HepG2 (cell line): ENCODE results near the gene OSER1. TPM values are rescaled to one million over a fixed set of nuclear protein-coding genes. Genes with fewer than 3 reads are reported as not detected.
A peak's percentile ranks its signal among the peaks of the same experiment; 100 is the strongest.

Experiments
- ATAC-seq: fragments of 200-7000 bp; cut with Tn5 transposase; 3 replicates; pipeline ENCODE4 v1.9.1; 2020; ENCODE audit warnings: mild to moderate bottlenecking, moderate library complexity
- BruUV-seq: library from RNA; stranded (reverse); fragments of 400-500 nt; replicated peaks from 2 replicates; lab custom pipeline; 2021; lab: Mats Ljungman, UMichigan
- CTCF ChIA-PET: fragments of 300-600 bp; formaldehyde crosslinking; extraction: SDS; loops from one replicate; lab custom pipeline; 2021; ENCODE audit warnings: low total read pairs, inconsistent platforms, low intra/inter-chr PET ratio; lab: Yijun Ruan, JAX
- POLR2A ChIA-PET: fragments of 350-600 bp; sonication (Branson Sonifier 250); formaldehyde crosslinking; loops from one replicate; lab custom pipeline; 2020; ENCODE audit warnings: antibody characterized with exemption, inconsistent platforms; lab: Yijun Ruan, JAX
- DNase-seq: peaks from one replicate; pipeline ENCODE4 v3.0.0-alpha.2; 2015; ENCODE audit warnings: low spot score
- FAIRE-seq: peaks from 3 replicates; lab custom pipeline; 2011; peaks lifted over from hg19 to GRCh38; lab: Jason Lieb, UNC
- H2AFZ ChIP-seq: one replicate; pipeline ENCODE4 v1.6.1; 2011; ENCODE audit warnings: low read length, inconsistent platforms
- H3K27ac ChIP-seq: fragments of 300-600 bp; 3 replicates; pipeline ENCODE4 v1.8.0; 2011; ENCODE audit warnings: mixed run types, mild to moderate bottlenecking, mixed read lengths, low read length, inconsistent platforms; ENCODE audit not compliant: insufficient read depth; ENCODE audit errors: extremely low read length
- H3K27me3 ChIP-seq, 2 experiments: fragments of 200-600 bp in 1 of 2; 2 replicates in 1 of 2; 3 replicates in 1 of 2; pipeline versions ENCODE4 v1.6.0 to v1.8.0; 2011; ENCODE audit warnings: low read length in 2 of 2, mild to moderate bottlenecking in 2 of 2, moderate library complexity in 2 of 2, inconsistent platforms in 1 of 2; ENCODE audit not compliant: insufficient read depth in 2 of 2, control insufficient read depth in 1 of 2
- H3K36me3 ChIP-seq, 2 experiments: fragments of 200-600 bp in 1 of 2; replicated peaks in 1 of 2; 2 replicates in 1 of 2; 3 replicates in 1 of 2; pipeline versions ENCODE4 v1.5.1 to v1.8.0; 2011; ENCODE audit warnings: low read length in 2 of 2, inconsistent platforms in 1 of 2; ENCODE audit not compliant: insufficient read depth in 2 of 2, control insufficient read depth in 1 of 2
- H3K4me1 ChIP-seq: 2 replicates; pipeline ENCODE4 v1.5.1; 2012; ENCODE audit warnings: low read length, inconsistent platforms; ENCODE audit not compliant: insufficient read depth
- H3K4me2 ChIP-seq: 2 replicates; pipeline ENCODE4 v1.6.0; 2011; ENCODE audit warnings: low read depth, low read length, inconsistent platforms
- H3K4me3 ChIP-seq, 3 experiments: fragments of 200-600 bp in 1 of 3; sonication (generic), shearing (Covaris generic) in 1 of 3; replicated peaks in 1 of 3; 2 replicates each; pipeline ENCODE4 v1.5.1; 2011 to 2016; ENCODE audit warnings: low read length in 3 of 3, inconsistent platforms in 2 of 3, low read depth in 2 of 3, mild to moderate bottlenecking in 2 of 3, control low read depth in 1 of 3, mixed read lengths in 1 of 3; ENCODE audit not compliant: insufficient read depth in 1 of 3
- H3K79me2 ChIP-seq: one replicate; pipeline ENCODE4 v1.6.1; 2011; ENCODE audit warnings: low read length, inconsistent platforms; ENCODE audit not compliant: insufficient read depth
- H3K9ac ChIP-seq: 2 replicates; pipeline ENCODE4 v1.6.0; 2011; ENCODE audit warnings: mild to moderate bottlenecking, low read depth, low read length, inconsistent platforms; ENCODE audit not compliant: insufficient read depth
- H3K9me3 ChIP-seq: 2 replicates; pipeline ENCODE4 v1.5.1; 2012; ENCODE audit warnings: mild to moderate bottlenecking, low read length
- H4K20me1 ChIP-seq: 2 replicates; pipeline ENCODE4 v1.6.0; 2011; ENCODE audit warnings: inconsistent platforms, mild to moderate bottlenecking, low read length, moderate library complexity; ENCODE audit not compliant: insufficient read depth
- ATM ChIP-seq: fragments of 450-650 bp; IDR thresholded peaks from 2 replicates; pipeline ENCODE4 v1.7.1; 2017; ENCODE audit warnings: mild to moderate bottlenecking, borderline replicate concordance
- CEBPG ChIP-seq: IDR thresholded peaks from 2 replicates; pipeline ENCODE4 v1.6.1; 2016
- DRAP1 ChIP-seq: IDR thresholded peaks from 2 replicates; pipeline ENCODE4 v1.6.1; 2016; ENCODE audit warnings: missing genetic modification reagents, missing compliant biosample characterization
- FOXK1 ChIP-seq: sonication (generic); formaldehyde crosslinking; IDR thresholded peaks from 2 replicates; pipeline ENCODE4 v1.4.0; 2020; ENCODE audit warnings: low read depth, missing genetic modification reagents, borderline replicate concordance
- GATAD2A ChIP-seq: IDR thresholded peaks from 2 replicates; pipeline ENCODE4 v1.6.1; 2016
- HMGXB4 ChIP-seq, 2 experiments: sonication (generic) in 1 of 2; formaldehyde crosslinking in 1 of 2; IDR thresholded peaks; 2 replicates each; pipeline versions ENCODE4 v1.4.0 to v1.6.1; 2018 to 2020; ENCODE audit warnings: missing genetic modification reagents in 2 of 2, borderline replicate concordance in 1 of 2, low read depth in 1 of 2, mild to moderate bottlenecking in 1 of 2, missing biosample characterization in 1 of 2
- KAT8 ChIP-seq: IDR thresholded peaks from 2 replicates; pipeline ENCODE4 v1.6.1; 2016; ENCODE audit warnings: missing genetic modification reagents, missing compliant biosample characterization
- MED1 ChIP-seq: sonication (generic); formaldehyde crosslinking; IDR thresholded peaks from 2 replicates; pipeline ENCODE4 v1.4.0; 2020; ENCODE audit warnings: missing genetic modification reagents
- TFDP1 ChIP-seq: IDR thresholded peaks from 2 replicates; pipeline ENCODE4 v1.6.1; 2016; ENCODE audit warnings: missing compliant biosample characterization, missing genetic modification reagents, borderline replicate concordance
- WGBS: methylation state at CpG from one replicate; pipeline ENCODE4 v1.1.6; 2017; ENCODE audit warnings: low lambda C conversion rate; 5-methylcytosine and 5-hydroxymethylcytosine counted together
- in situ Hi-C: cut with HindIII; loops from 2 replicates; pipeline ENCODE4 v1.10.0; 2017; ENCODE audit warnings: low pct_unique_long_range_greater_than_20kb; ENCODE audit not compliant: extremely low pct_ligation_motif_present
- intact Hi-C: fragments of 100-400 bp; cut with micrococcal nuclease; formaldehyde crosslinking; loops from one replicate; pipeline ENCODE4 v1.10.0; 2022; ENCODE audit not compliant: unreplicated experiment
- polyA plus RNA-seq, 8 experiments: library from polyadenylated mRNA; depleted of rRNA in 3 of 8; stranded (reverse) in 7 of 8; unstranded in 1 of 8; fragments of >200 nt; fragmentation: Illumina TruSeq in 4 of 8; extraction: Trizol in 4 of 8; gene quantifications; 2 replicates each; pipeline versions ENCODE4 v1.2.1 to v1.2.3, GENCODE V29; 2011 to 2016; ENCODE audit warnings: low read depth in 4 of 8, missing spikeins in 1 of 8, mixed read lengths in 1 of 8; ENCODE audit not compliant: insufficient read depth in 1 of 8
- total RNA-seq, 5 experiments: library from RNA; depleted of rRNA; stranded (reverse); fragments of >200 nt; fragmentation: Illumina TruSeq; extraction: Trizol; gene quantifications; 2 replicates each; pipeline ENCODE4 v1.2.3, GENCODE V29; 2016; ENCODE audit warnings: low read depth in 1 of 5
- TF ChIP-seq, protein P1 (sequence below): sonication (generic); formaldehyde crosslinking; conservative IDR thresholded peaks from 2 replicates; pipeline ENCODE4 v1.4.0; 2020; ENCODE audit warnings: missing genetic modification reagents
- TF ChIP-seq, protein P2 (sequence below): IDR thresholded peaks from 2 replicates; pipeline ENCODE4 v1.4.0; 2020; ENCODE audit warnings: mild to moderate bottlenecking, missing genetic modification reagents

Gene OSER1
- total and polyA plus RNA-seq, 2 of the 13 experiments (the other 11 are each of a cell fraction or from before 2014, with no cell fraction given) = 71.2 to 71.5 TPM

GRCh38 chr20:44190197-44190852, 20.2 kb downstream of the OSER1 start (continued):
- TF ChIP-seq KAT8 (CRISPR knock-in tag) (peak; percentile 56; the same call in 1 of the 2 replicates), HMGXB4 (CRISPR knock-in tag; IDR thresholded peaks at IDR 0.05; ENCODE audit: borderline replicate concordance in 1 of 2, low read depth in 1 of 2) (peak in 1 of 2 experiments; percentile 62; a peak in 1 of 4 replicates), TFDP1 (CRISPR knock-in tag) (peak; percentile 80; the same call in 1 of the 2 replicates), GATAD2A (CRISPR knock-in tag) (peak; percentile 39; the same call in 1 of the 2 replicates)

GRCh38 chr20:44188752-44189151, 21.8 kb downstream of the OSER1 start:
- Histone ChIP-seq H3K27me3 (peaks cover 5 to 36% of the 10 kb centered on the region in 2 experiments; a peak in 4 of 5 replicates), H3K9me3 (no peaks in the 10 kb centered on the region), H3K79me2 (no peaks in the 10 kb centered on the region), H3K27ac (no peak overlapping the region), H2AFZ (peak overlapping the region; percentile 28), H3K4me3 (peak overlapping the region in 2 of 3 experiments; percentile 52 to 63; a peak in 4 of 6 replicates), H3K4me1 (peaks cover 29% of the 10 kb centered on the region), H3K9ac (no peak overlapping the region), H4K20me1 (no peaks in the 10 kb centered on the region), H3K4me2 (peak overlapping the region; percentile 70), H3K36me3 (no peaks in the 10 kb centered on the region)
- peak; percentile 63 for ATAC-seq
- BruUV-seq = no TSS peak
- ChIA-PET POLR2A (interaction anchor here (2.2 kb wide), 1 partner anchor 72 kb away, joined by 8 read pairs; no protein-coding TSS in a partner anchor), CTCF (interaction anchor here (4.7 kb wide), 1 partner anchor 71 kb away, joined by 110 read pairs; no protein-coding TSS in a partner anchor)
- intact Hi-C loops (no loop called here), in situ Hi-C loops (loop anchor here (5.0 kb wide), 1 partner anchor 71 kb away; no protein-coding TSS in a partner anchor)
- 8% methylated on average over 6 of the region's 6 CpGs for WGBS
- FAIRE-seq = no peak
- no peak for DNase-seq
- TF ChIP-seq, protein P1, sequence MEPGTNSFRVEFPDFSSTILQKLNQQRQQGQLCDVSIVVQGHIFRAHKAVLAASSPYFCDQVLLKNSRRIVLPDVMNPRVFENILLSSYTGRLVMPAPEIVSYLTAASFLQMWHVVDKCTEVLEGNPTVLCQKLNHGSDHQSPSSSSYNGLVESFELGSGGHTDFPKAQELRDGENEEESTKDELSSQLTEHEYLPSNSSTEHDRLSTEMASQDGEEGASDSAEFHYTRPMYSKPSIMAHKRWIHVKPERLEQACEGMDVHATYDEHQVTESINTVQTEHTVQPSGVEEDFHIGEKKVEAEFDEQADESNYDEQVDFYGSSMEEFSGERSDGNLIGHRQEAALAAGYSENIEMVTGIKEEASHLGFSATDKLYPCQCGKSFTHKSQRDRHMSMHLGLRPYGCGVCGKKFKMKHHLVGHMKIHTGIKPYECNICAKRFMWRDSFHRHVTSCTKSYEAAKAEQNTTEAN (CRISPR knock-in tag) = peak; percentile 48; the same call in 1 of the 2 replicates
- TF ChIP-seq DRAP1 (CRISPR knock-in tag) (peak; percentile 32; the same call in 1 of the 2 replicates), ATM (no peak), FOXK1 (no peak), CEBPG (peak; percentile 80), MED1 (CRISPR knock-in tag) (peak; percentile 65; the same call in 1 of the 2 replicates)
- TF ChIP-seq, protein P2, sequence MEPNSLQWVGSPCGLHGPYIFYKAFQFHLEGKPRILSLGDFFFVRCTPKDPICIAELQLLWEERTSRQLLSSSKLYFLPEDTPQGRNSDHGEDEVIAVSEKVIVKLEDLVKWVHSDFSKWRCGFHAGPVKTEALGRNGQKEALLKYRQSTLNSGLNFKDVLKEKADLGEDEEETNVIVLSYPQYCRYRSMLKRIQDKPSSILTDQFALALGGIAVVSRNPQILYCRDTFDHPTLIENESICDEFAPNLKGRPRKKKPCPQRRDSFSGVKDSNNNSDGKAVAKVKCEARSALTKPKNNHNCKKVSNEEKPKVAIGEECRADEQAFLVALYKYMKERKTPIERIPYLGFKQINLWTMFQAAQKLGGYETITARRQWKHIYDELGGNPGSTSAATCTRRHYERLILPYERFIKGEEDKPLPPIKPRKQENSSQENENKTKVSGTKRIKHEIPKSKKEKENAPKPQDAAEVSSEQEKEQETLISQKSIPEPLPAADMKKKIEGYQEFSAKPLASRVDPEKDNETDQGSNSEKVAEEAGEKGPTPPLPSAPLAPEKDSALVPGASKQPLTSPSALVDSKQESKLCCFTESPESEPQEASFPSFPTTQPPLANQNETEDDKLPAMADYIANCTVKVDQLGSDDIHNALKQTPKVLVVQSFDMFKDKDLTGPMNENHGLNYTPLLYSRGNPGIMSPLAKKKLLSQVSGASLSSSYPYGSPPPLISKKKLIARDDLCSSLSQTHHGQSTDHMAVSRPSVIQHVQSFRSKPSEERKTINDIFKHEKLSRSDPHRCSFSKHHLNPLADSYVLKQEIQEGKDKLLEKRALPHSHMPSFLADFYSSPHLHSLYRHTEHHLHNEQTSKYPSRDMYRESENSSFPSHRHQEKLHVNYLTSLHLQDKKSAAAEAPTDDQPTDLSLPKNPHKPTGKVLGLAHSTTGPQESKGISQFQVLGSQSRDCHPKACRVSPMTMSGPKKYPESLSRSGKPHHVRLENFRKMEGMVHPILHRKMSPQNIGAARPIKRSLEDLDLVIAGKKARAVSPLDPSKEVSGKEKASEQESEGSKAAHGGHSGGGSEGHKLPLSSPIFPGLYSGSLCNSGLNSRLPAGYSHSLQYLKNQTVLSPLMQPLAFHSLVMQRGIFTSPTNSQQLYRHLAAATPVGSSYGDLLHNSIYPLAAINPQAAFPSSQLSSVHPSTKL (CRISPR knock-in tag) = 0 out of 2 replicates have a peak, but pooled peaks have one; percentile 29
